ENCODE data around the gene NFATC2.

NFATC2 gene

DNA sequence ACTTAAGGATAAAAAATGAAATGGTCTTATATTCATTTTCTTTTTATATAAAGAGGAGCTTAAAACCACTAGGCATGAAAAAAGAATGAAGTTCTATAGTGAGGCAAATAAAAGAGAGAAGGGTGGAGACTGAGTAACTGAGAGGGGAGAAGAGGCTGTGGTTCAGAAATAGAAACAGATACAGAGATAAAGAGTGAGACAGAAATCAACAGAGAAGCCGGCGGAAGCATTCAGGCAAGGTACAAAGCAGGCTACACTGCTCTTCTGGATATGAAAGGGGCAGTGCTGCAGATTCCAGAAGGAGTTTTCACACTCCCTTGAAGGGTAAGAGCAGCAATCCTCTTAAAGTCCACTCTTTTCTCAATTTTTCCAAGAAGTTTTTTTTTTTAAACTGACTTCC lies 29.9 kb downstream of the NFATC2 start:
- DNase-seq: no peak

DNA sequence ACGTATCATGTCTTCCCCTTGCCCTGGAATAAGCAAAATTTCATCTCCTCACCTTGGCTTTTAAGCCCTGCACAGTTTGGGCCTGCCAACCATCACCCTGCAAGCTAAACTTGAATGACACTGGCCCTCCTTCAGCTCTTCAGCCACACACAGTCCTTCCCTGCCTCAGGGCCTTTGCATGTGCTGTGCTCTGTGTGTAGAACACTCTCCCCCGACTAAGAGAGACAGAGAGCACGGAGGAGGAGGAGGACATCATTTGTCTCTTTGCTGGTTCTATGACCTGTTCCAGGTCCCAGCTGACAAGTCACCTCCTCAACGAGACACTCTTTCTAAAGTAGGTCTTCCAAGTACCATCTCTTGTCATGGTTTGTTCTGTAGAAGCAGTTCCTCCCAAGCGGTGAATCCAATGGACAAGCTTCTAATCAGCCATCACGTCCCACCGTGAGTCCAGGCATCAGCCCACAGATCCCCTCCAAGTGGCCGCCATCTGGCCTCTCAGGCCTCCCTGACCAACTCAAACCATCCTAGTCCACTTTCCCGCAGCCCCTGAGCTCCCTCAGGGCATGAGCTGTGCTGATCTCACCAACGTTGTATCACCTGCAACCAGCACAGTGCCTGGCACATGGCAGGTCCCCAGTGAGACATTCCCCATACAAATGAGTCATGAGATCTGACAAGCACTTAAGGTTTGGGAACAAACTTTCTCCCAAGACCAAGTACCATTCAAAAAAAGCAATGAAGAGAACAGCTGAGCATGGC lies 30.5 kb downstream of the NFATC2 start:
- DNase-seq: peak in 1 of 2 experiments; percentile 37

DNA sequence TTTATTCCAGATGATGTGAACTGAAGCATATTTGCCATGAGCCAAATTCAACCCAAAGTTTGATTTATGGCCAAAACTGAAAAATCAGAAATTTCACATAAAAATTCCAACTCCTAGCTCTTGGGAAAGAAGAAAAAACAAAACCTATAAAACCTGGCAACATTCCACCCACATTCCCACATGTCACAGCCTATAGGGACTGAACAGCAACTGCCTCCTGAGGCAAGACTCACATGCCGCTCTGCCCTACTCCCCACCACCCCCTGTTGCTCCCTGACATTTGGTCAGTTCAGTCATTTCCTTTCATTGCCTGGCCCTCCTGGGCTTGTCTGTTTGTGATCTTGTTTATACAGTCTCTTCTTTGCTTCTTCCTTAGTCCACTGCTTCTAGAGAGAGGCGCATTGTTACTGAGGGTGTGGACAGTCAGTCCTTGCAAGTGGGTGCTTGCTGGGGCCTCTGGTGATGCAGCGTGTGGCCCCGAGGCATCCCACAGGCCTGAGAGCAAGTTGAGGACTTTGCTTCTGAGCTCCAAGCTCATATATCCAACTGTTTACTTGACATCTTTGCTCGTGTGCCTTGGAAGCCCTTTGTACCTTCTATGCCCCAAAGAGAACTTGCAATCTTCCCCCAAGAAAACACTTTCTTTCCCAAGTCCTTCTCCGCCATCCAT lies 31.4 kb downstream of the NFATC2 start:
- no peak for DNase-seq

DNA sequence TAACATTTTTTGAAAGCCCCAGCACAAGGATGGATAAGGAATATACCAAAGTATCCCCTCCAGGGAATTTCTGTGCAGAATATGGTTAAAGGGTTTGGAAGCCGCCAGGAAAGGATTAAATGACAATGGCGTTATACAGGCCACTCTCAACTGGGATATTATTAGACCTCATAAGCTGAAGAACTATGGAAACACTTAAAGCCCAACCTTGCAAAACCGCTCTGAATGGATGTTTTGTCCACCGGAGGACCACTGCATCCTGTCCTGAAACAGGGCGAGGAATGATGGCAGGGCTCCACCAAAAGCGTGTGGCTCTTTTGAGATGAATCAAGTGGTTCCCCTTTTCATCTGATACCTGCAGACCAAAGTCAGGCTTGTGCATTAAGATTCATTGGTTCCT lies 32.4 kb downstream of the NFATC2 start:
- DNase-seq: no peak

DNA sequence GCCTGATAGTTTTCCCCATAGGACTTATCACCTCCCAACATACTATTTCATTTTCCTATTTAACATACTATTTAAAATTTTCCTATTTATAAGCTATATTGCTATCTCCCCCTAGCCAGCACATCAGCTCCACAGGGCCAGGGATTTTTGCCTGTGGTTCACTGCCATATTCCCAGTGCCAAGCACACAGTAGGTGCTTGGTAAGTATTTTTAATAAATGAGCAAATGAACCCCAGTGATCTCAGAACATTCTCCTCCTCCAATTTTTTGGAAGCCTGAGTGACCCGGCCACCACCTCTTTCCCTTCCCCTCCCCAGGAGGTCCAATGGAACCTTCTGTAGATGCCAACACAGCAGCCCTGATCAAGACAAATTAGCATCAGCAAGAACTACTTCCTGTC lies 33.3 kb downstream of the NFATC2 start:
- DNase-seq: no peak

DNA sequence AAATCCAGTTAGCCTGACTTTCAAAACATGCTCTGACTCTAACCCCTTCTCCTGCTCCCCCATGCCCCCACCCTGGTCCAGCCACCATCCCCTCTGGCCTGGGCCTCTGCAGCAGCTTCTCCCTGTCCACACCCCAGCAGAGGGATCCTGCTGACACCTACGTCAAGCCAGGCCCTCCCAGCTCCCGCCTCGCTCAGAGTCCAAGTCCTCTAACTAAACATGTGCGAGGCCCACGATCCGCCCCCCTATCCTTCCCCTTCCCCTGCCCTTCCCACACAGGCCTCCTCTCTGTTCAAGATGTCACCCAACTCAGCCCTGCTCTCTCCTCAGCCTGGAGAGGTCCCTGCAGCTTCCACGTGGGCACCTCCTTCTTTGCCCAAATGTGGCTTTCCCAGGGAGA lies 33.7 kb downstream of the NFATC2 start:
- DNase-seq: no peak

DNA sequence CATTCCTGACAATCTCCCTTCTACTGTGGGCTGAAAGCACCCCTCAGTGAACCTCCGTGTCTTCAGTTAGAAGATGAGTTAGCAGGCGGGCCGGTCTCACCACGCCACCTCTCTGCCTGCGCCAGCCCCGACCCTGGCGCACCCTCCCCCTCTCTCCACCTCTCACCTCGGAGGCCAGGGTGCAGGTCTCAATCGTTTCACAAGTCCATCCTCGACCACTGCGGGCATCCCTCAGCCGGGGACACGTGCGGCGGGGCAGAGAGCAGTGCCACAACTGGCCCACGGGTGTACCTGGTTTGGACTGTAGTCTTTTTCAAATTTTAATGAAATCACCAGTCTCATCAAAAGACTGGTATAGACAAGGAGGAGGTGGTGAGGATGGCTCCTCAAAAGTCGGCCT lies 34.4 kb downstream of the NFATC2 start:
- no peak for DNase-seq

DNA sequence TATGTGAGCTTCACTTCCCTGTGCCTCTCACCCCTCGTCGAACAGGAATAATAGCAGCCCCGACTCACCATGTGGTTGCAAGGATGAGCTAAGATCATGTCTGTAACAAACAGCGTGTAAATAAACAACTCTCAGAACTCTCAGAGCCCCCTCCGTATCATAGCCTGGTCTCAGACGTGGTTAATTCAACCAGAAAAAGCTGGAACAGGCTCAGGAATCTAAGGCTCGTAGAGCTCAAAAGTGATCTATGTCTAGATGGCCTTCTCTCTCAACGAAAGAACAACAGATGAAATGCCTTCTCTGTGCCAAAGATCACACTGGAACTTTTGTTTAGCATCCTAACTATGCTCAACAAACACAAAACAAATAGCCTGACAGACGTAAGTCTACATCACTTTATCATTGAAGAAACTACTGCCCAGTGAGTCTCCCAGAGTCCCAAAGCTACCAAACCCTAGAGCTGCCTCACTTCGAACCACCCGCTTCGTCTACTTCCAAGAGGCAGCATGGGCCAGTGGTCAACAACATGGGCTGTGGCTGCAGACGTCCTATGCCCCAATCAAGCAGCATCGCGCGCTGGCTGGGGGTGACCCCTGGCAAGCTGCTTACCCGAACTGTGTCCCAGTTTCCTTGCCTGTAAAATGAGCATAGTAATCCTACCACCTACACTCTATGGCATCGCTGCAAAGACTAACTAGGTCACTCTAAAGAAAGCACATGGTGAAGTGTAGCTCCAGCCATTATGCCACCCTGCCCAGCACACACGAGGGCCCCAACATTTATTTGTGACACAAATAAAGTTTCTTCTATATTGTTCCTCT lies 35.1 kb downstream of the NFATC2 start:
- no peak for DNase-seq

DNA sequence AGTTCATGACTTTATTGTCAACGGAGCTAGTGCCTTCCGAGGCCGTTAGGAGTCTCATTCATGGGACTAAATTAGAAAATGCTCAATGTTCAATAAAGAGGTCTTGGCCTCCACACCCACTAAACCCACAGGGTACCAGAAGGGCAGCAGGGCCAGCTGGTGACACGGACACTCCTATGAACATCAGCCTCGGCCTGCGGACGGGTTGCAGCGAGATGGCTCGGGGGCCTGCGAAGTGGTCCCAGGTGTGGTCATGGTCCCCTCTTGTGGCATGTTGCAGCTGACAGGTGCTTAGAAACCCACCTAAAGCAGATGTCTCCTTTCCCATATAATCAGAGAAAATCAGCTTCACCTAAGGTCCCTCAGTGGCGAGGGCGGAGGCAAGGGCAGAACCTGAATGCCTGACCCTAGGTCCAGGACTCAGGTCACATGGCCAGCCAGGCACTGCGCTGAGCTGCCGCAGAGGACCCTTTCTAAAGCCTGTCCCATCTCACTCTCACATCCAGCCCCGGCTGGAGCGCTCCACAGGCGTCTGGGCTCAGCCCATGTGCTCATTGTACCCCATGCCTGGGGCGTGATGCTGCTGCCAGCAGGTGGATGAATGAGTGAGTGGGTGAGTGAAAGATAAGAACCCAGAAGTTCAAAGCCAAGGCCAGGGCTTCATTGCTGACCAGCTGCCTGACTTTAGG lies 35.8 kb downstream of the NFATC2 start:
- no peak for DNase-seq

DNA sequence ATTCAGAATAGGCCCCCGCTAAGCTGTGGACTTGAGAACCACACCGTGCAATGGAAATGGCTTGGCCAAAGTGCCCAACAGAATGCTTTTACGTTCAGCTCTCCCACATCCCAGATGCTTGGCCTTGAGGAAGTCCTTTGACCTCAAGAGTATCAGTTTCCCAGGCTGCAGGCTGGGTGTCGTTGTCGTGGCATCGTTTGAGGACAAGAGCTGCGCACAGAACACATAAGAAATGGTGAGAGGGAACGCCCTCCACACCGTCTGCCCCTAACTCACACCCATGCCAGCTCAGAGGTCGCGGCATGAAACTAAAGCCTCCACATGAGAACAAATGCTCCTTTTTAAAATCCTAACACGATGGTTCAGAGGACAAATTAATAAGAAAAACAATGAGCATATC lies 37.0 kb downstream of the NFATC2 start:
- DNase-seq: no peak

DNA sequence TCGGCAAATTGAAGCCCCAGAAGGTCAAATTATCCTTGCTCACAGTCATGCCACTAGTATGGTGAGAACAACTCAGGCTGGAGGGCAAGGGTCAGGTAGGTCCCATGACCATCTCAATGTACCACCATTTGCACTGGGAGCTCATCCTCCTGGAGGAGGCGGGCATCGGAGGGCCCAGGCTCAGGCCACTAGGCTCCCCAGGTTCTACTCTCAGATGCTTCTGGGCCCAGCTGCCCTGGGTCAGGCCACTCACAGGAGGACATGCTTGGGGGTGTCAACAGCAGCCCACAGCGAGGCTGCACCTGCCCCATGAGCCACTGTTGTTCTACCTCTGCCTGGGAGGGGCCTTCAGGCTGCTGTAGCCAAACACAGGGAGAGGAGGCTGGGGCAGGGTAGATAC lies 39.1 kb downstream of the NFATC2 start:
- DNase-seq: no peak

DNA sequence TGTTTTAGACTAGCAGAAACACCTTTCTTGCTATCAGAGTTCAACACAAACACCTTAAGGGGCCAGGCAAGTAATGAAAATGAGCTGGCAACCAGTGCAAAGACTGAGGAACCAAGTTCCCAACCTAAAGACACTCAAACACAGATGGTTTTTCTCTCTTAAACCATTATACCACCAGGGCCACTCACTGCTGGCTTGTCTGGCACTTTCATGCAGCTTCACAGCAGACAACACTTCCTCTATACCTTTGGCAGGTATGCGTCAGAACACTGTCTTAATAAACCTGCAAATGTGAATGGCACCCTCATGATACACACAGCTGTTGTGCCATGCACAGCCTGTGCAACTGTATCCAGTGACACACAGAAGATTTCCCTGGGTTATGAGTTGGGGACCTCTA lies 41.6 kb downstream of the NFATC2 start:
- DNase-seq: peak in 1 of 2 experiments; percentile 53

DNA sequence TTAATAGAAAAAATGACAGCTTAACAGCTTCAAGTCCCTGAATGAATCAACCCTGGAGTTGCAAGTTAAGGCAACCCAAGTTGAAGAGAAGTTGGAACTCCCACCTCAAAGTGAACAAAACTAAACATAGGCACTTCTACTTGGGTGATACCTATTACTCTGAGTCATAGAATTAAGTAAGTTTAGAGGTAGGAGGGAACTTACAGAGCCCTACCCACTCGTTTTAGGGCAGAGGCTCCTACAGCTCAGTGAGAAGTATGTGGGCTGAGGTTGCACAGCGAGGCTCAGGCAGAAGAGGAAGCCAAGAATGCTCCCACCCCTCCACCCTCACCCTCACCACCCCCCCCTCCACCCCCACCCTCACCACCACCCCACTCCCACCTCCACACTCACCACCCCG lies 42.2 kb downstream of the NFATC2 start:
- peak; percentile 27 to 76 for DNase-seq

DNA sequence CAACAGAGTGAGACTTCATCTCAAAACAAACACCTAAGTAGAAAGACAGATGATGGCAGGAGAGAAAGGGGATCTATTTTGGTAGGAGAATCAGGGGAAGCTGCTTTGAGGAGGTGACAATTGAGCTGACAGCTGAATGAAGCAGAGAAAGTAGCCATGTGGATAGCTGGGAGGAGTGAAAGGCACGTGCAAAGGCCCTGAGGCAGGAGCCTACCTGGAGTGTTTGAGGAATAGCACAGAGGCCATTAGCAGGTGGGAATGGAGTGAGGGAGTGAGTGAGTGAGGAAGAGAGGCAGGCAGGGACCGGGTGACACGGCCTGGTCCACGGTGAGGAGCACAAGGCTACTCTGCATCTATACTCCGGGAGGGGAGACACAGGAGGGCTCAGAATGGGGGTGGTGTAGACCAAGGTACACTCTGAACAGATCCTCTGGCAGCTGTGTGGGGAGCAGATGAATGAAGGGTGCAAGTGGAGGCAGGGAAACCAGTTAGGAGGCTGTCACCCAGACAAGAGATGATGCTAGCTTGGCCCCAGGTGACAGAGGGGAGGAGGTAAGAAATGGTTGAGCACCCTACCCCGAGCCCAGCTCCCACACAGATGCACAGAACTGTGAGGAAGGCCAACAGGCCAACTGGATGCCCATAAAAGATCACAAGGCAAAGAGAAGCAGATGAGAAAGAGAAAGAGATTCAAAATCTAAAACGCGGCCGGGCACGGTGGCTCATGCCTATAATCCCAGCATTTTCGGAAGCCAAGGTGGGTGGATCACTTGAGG lies 43.6 kb downstream of the NFATC2 start:
- DNase-seq: no peak

DNA sequence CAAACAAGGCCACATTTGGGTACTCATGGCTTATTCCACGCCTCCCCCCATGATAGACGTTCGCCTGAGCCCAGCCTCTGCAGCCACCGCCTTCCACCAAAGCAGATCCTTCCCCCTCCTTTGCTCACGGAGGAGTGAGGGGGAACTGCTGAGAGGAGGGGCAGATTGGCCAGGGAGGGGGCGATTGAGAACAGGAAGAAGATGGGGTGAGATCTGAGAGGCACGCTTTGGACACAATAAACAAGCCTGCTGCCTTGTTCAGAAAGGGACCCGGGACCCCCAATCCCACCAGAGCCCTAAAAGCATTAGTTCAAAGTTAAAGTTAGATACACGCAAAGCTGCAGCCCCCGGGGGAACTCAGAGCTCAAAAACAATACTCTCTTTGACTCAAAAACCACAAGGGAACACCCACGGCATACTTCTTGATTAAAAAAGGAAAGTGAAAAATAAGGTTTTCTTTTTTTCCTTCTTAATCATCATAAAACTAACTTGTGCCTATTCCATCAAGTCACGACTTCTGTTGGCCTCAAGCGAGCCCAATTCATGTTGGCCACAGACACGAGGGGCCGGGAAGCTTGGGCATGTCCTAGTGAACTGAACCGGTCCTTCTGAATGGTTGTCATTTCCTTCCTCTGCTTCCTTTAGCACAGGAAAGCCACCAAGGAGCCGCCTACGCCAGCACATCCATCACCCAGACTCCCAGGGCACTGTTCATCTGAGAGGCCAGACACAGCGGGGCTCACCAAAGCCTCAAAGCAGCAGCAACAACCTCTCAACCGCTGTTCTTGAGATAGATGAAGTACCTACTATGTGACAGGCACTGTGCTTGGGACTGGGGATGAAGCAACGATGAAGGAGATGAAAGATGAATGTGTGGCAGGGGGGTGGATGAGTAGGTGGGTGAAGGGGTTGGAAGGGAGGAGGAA lies 44.7 kb downstream of the NFATC2 start:
- DNase-seq: peak; percentile 36

DNA sequence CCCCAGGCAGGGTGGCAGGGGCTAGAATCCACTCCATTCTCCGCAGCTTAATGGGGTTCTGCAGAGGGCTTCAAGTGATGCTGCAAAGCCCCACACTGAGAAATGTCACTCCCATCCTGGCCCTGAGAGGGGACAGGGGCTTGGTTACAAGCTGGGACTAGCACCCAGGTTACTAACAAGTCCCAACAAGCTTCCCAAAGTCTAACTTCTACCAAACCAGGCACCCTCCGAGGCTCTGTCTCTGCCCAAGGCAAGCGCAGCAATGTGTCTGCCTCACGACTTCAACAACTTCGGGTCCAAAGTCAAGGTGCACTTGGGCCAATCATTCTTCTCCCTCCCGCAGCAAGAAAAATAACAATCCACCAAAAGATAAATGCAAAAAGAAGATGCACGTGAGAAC lies 45.6 kb downstream of the NFATC2 start:
- no peak for DNase-seq

DNA sequence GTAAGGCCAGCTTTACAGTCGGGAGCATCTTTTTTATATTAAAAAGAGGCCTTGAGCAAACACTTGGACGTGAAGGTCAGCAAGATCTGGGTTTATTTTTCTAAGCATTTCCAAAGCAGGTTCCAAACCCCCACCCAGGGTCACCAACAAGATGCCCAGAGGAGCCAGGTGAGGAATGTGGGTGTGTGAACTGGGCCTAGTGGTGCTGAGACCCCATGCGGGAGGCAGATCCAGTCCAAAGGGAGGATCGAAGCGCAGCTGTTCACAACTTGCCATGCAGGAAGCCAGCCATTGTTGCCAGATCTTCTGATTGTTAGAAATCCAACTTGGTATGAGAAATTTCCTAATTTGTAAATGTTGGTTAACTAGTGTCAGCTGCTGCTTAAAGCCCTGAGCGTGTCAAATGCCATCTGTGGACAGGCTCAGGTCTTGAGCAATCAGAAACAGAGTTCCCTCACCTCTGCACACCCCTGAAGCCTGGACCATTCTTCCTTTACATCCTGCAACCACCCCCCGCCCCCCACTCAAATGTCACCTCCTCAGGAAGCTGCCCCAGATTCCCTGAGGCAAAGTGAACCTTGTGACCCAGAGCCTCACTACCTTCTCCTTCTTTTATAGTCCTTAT lies 46.5 kb downstream of the NFATC2 start:
- no peak for DNase-seq

DNA sequence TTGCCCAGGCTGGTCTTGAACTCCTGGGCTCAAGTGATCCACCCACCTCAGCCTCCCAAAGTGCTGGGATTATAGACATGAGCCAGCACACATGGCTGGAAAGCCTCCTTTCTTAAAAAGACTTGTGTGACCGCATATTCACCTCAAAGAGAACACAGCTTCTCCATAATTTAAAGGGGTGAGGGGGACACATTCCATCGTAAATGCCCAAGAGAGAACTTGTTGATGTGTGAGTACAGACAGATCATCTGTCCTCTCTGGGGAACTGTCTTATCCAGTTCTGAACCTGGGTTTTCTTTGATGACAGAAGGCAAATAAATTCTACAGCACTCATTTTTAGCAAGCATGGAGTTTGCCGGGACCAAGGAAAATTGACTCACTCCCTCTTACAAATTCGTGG lies 47.2 kb downstream of the NFATC2 start:
- no peak for DNase-seq

DNA sequence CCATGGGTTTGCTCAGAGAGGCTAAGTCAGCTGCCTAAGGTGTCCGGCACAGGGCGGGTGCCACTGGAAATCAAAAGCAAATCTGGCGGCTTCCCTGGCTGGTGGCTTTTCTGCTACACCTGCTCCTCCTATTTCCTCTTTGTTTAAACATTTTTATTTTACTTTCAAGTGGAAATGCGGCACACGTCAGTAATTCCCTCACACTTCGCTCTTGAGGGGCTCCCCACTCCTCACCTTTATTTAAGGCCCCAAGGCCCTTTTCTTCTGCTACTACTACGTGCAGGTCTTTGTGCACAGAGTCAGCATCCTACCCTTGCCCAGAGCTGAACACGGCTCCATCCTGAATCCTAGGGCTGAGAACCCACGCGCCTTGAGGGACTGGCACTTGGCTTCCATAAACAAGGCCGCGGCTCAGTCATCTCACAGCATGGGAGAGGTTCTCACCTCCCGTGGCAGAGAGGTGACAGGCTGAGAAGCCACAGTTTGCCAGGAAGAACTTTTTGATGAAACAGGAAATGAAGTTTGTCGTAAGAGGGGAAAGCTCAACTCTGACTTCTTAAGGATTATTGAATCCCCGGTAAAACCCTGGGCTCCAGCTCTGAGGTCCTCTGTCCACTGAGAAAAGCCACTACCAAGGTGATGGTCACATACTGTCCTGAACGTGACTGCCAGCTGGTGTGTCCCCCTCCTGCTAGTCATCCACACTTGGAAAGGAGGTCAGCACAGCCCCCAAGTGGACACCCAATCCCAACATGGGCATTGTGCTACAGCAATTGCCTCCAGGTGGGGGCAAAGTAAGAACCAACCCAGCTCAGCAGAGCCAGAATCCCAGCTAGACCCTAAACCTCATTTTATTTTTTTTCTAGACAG lies 48.0 kb downstream of the NFATC2 start:
- DNase-seq: peak in 1 of 2 experiments; percentile 19

DNA sequence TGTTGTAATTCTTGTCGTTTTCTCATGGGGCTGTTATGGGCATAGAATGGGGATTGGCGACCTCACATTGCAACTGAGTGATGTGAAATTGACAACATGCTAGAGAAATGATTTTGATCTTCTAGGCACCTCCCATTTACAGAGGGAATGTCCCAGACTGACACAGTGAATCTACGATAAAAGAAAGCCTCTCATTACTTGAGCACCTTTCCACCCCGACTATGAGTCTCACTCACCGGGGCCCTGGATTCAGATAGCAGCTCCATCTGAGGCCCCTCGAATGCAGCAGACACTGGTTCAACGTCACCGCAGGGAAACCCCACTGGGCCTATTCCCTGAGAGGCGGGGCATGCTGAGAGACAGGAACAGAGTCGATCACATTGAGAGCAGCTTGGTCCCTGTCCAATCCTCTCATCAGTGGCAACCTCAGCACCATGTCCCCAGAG lies 49.1 kb downstream of the NFATC2 start:
- no peak for DNase-seq
